Measurements from ENCODE around the gene PAM. TPM values are rescaled to one million over a fixed set of nuclear protein-coding genes. Genes with fewer than 3 reads are reported as not detected.

PAM gene
- total and polyA plus RNA-seq, 2 of the 8 experiments (the other 6 are each of a cell fraction or from before 2014, with no cell fraction given): 30.4 to 67.8 TPM

GRCh38 chr5:102830241-102830640, 75.1 kb downstream of the PAM start (continued):
- no peak for TF ChIP-seq MAFK (IDR thresholded peaks at IDR 0.05; ENCODE audit: low read depth, low read length)
- TF ChIP-seq CHD1 (IDR thresholded peaks at IDR 0.05; ENCODE audit: low read depth, low read length): no peak
- TF ChIP-seq MAX (IDR thresholded peaks at IDR 0.05): no peak
- TF ChIP-seq NANOG (IDR thresholded peaks at IDR 0.05; ENCODE audit: insufficient read depth, low read depth, low read length, poor library complexity, severe bottlenecking): no peak
- TF ChIP-seq KDM4A (IDR thresholded peaks at IDR 0.05; ENCODE audit: low read depth, low read length, severe bottlenecking): no peak
- TF ChIP-seq SIN3A (conservative IDR thresholded peaks at IDR 0.05 in 1 of 2, IDR thresholded peaks at IDR 0.05 in 1 of 2; ENCODE audit: low read depth in 1 of 2, low read length in 2 of 2): no peak
- TF ChIP-seq TEAD4 (IDR thresholded peaks at IDR 0.05; ENCODE audit: low read depth, low read length): no peak

All from H1 (cell line).